GM18873 (cell line): ENCODE measurements around the gene LRP4.
"Not testable (repeated sequence)": the region's sequence is repeated elsewhere in the genome, so short reads cannot be mapped to it uniquely, and the experiment has no call there.

Experiments
- ATAC-seq: cut with Tn5 transposase; IDR thresholded peaks from one replicate; pipeline ENCODE4 v1.9.1; 2021; ENCODE audit warnings: mild to moderate bottlenecking, moderate library complexity, moderate number of reproducible peaks; ENCODE audit not compliant: unreplicated experiment, low FRiP score

The LRP4 gene

GRCh38 chr11:46918083-46918787 lies at the start of gene LRP4:
Gene LRP4 (minus strand): TSS chr11:46918550. CDS start chr11:46918379, 171 bp downstream.
- no peak for ATAC-seq

DNA sequence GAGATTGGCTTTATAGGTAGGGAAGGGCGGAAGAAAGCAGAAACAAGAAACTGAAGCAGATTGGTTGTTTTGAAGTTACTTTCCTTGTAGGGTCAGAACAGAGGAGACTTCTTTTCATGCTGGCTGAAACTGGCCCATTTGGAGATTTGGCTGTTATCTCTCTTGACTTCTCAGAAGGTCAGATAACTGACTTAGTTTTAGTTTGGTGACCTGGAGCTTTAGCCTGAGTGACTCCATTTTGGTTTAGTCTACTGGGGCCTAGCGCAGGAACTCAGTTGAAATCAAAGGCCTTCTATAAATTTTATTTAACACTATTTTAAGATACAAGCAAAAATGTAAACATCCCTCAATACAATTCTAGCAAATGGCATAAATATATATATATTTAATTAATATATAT lies 49.6 kb upstream of the LRP4 start:
- no peak for ATAC-seq

- ATAC-seq = no peak
Measured at GRCh38 chr11:46966773-46967172, 48.4 kb upstream of the LRP4 start.

DNA sequence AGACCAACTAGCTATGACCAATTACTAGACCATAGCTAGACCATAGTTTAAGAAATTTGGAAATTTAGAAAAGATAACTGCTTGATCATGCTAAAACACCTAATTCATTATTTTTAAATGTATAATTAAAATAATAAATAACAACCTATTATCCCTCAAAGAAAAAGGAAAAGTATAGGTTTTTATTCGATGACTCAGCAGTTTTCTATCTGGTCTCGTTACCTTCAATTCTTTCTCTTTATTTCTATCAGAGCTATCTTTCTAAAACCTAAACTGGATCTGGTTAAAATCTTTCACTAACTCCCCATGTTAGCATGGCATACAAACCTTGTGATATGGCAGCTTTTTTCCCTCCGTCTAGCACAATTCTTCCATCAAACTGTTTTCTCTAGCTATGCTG lies 45.5 kb upstream of the LRP4 start:
- ATAC-seq = no peak

DNA sequence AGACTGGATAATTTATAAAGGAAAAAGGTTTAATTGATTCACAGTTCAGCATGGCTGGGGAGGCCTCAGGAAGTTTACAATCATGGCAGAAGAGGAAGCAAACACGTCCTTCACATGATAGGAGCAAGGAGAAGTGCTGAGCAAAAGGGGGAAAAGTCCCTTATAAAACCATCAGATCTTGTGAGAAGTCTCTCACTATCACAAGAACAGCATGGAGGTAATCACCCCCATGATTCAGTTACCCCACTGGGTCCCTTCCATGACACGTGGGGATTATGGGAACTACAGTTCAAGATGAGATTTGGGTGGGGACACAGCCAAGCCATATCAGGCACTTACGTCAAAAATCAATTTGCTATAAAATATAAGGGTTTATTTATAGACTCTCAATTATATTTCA lies 43.5 kb upstream of the LRP4 start:
- not testable (repeated sequence) for ATAC-seq

GRCh38 chr11:46961041-46961440 lies 42.7 kb upstream of the LRP4 start:
- no peak for ATAC-seq

DNA sequence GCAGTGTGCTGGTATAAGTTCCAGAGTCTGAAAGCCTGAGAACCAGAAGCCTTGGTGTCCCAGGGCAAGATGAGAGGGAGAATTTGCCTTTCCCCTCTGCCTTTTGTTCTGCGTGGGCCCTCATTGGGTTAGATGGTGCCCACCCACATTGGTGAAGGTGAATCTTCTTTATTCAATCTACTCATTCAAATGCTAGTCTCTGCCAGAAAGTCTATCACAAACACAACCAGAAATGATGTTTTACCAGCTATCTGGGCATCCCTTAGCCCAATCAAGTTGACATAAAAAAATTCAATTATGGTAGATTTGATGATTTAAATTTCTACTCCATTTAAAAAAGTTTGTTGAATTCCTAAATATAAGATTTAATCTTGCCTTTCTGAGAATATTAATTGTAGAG lies 40.4 kb upstream of the LRP4 start:
- no peak for ATAC-seq

- no peak for ATAC-seq
Measured at GRCh38 chr11:46953093-46953492, 34.7 kb upstream of the LRP4 start.

DNA sequence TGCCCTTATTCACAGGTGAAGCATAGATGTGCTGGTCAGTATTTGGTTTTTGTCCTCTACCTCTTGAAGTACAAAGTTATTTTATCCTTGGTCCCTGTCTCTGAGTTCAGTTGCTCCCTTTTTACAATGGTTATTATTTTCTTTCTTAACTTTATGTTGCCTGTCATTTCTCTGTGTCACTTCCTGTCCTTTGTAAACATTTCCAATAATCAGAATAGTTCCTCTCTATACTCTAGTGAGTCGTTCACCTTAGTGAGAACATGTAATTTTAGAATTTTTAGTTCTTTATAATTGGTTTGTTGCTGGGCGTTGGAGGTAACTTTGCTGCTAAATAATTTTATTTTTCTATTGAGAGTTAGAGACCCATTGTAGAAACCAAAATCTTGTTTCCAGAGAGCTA lies 34.2 kb upstream of the LRP4 start:
- ATAC-seq = no peak

DNA sequence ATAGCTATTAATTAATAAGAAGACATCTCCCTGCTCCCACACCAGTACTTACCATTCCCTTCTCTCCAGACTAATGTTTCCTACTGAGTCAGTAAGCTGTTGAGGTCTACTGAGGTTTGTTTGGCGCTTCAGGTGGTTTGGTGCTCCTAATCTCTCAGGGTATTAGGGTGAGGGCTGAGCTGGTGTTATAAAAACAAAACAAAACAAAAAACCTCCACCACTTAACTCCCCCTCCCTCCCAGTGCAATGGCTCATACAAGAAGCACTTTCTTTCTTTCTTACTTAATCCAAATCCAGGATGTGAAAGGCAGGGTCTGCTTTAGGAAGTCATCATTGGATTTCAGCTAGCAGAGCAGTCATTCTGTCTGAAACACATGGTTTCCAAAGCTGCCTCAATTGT lies 33.5 kb upstream of the LRP4 start:
- ATAC-seq = no peak

- no peak for ATAC-seq
Measured at GRCh38 chr11:46949297-46949696, 30.9 kb upstream of the LRP4 start.

- ATAC-seq = no peak
Measured at GRCh38 chr11:46948378-46949131, 30.2 kb upstream of the LRP4 start.

- ATAC-seq = no peak
Measured at GRCh38 chr11:46947399-46948077, 29.2 kb upstream of the LRP4 start.

GRCh38 chr11:46944356-46945075 lies 26.2 kb upstream of the LRP4 start:
- ATAC-seq = no peak

DNA sequence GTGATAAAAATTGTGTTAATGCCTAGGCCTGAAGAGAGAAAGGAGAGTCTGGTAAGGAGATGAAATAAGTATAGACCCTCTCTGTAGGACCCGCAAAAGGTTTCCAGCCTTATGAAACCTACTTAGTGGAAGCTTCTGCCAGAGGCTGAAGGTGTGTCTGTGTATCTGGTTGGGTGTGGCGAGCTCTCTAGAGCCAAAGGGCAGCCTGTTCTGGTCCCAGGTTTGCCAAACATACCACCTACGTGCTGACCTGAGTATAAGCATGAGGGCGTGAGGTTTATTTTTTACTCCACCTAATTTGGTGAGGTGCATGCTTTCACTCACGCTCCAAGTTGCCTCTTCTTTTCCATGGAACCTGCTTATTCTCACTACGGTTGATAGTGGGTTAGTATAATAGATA lies 23.8 kb upstream of the LRP4 start:
- ATAC-seq = no peak

DNA sequence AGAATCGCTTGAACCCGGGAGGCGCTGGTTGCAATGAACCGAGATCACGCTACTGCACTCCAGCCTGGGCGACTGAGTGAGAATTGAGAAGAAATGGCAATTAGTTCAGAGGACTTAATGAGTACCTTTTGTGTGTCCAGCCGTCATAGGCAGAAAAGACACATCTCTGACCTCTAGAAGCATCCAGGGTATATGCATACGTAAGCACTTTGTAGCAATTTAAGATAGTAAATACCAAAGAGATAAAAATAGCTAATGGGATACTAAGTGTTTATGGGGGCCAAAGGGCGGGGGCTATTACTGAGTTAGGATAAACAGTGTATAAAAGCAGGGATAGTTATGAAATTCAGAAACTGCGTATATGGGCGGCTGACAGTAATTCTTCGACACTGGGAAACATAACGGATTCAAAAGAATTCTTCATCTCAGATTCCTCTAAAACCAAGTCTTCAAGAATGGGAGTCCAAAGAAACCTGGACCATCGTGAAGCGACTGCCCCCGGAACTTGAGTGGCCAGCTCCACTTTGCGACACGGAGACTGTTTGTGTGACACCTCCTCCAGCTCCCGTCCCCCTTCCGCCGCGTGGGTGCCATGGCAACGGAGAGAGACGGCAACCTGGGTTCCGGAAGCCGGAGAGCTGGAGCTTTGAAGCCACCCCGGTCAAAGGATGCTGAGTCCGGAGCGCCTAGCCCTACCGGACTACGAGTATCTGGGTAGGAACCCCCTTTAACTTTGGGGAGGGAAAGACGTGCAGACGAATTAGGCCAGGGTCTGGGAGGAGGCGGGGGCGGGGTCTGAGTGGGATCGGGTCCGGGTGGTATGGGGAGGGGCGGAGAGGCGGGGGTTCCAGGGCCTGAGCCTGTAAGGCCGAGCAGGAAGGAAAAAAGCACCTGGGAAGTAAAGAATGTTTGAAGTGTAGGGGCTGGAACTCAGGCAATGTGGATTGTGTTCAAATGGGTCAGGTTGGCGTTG lies 18.1 kb upstream of the LRP4 start, which contains the start of gene CSTPP1:
TSS of gene CSTPP1 (plus strand) at position 624 of the 973 bp plus-strand sequence. CDS start at position 669, 45 bp downstream.
- ATAC-seq = peak; percentile 85

DNA sequence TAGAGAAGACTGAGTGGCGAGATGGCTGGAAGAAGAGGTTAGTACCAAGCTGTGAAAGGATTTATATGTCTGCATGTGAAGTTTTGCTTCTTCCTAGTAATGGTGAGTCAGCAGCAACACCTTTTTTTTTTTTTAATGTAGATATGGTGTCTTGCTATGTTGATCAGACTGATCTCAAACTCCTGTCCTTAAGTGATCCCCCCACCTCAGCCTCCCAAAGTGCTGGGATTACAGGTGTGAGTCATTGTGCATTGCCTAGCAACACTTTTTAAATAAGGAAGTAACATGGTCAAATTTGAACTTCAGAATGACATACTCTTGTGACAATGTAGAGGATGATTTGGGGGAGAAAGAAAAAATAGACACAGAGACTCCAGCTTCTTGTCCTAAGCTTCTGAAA lies 11.7 kb upstream of the LRP4 start:
- ATAC-seq = no peak

- ATAC-seq = not testable (repeated sequence)
Measured at GRCh38 chr11:46928701-46929100, 10.4 kb upstream of the LRP4 start.

DNA sequence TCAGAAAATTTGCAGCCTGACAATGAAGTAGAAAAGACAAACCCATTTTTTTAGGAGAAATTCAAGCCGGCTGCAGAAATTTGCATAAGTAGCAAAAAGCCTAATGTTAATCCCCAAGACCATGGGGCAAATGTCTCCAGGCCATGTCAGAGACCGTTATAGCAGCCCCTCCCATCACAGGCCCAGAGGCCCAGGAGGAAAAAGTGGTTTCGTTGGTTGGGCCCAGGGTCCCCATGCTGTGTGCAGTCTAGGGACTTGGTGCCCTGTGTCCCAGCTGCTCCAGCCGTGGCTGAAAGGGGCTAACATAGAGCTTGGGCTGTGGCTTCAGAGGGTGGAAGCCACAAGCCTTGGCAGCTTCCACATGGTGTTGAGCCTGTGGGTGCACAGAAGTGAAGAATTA lies 9.6 kb upstream of the LRP4 start:
- ATAC-seq = not testable (repeated sequence)

DNA sequence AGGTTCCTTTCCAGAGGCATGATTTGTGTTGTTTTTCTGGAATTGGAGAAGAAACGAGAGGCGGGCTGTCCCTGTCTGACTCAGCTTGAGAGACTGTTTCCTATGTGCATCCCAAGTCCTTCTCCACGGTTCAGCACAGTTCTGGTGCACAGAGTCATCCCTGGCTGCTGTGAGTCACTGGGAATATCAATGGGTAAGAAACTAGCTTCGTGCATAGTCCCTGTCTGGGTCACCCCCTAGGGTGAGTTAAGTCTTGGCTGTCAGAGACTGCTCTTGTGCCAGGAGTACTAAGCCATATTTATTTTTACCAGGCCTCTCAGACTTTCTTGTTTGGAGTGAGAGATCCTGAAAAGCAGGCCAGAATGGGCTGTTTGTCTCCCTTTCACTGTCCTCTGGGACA lies 2.4 kb upstream of the LRP4 start:
- ATAC-seq = no peak
